Measurements from ENCODE around the gene SLC38A9. TPM values are rescaled to one million over a fixed set of nuclear protein-coding genes. Genes with fewer than 3 reads are reported as not detected.

The SLC38A9 gene
- total RNA-seq, 2 donors from 2014 or later, result 38.5 to 41.7 TPM

- TF ChIP-seq, protein P1, sequence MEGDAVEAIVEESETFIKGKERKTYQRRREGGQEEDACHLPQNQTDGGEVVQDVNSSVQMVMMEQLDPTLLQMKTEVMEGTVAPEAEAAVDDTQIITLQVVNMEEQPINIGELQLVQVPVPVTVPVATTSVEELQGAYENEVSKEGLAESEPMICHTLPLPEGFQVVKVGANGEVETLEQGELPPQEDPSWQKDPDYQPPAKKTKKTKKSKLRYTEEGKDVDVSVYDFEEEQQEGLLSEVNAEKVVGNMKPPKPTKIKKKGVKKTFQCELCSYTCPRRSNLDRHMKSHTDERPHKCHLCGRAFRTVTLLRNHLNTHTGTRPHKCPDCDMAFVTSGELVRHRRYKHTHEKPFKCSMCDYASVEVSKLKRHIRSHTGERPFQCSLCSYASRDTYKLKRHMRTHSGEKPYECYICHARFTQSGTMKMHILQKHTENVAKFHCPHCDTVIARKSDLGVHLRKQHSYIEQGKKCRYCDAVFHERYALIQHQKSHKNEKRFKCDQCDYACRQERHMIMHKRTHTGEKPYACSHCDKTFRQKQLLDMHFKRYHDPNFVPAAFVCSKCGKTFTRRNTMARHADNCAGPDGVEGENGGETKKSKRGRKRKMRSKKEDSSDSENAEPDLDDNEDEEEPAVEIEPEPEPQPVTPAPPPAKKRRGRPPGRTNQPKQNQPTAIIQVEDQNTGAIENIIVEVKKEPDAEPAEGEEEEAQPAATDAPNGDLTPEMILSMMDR (conservative IDR thresholded peaks at IDR 0.05), result no peak
- 76 to 81% methylated on average over 4 to 8 of the region's 8 CpGs for WGBS, 2 experiments (ENCODE audit: insufficient coverage in 1 of 2, insufficient read length in 1 of 2)
- Mint-ChIP-seq H3K27ac (no peak overlapping the region), H3K36me3 (ENCODE audit: low read depth) (no peaks in the 10 kb centered on the region), H3K27me3 (ENCODE audit: insufficient read depth) (no peaks in the 10 kb centered on the region), H3K9me3 (no peaks in the 10 kb centered on the region), H3K4me3 (no peak overlapping the region), H3K4me1 (peaks cover 38% of the 10 kb centered on the region)
- Histone ChIP-seq H3K27ac (ENCODE audit: low read depth, low read length) (no peak overlapping the region), H3K27me3 (ENCODE audit: control insufficient read depth, insufficient read depth, low read length, poor library complexity, severe bottlenecking) (no peaks in the 10 kb centered on the region), H3K4me1 (ENCODE audit: control insufficient read depth, insufficient read depth, low read length) (no peaks in the 10 kb centered on the region), H3K4me3 (ENCODE audit: low read length) (no peak overlapping the region), H3K9ac (ENCODE audit: extremely low read depth, low read length, poor library complexity, severe bottlenecking) (no peak overlapping the region), H3K36me3 (ENCODE audit: control insufficient read depth, insufficient read depth, low read length) (no peaks in the 10 kb centered on the region), H3K9me3 (ENCODE audit: control insufficient read depth, low read length) (no peaks in the 10 kb centered on the region)
- no peak for DNase-seq
These were observed 110.9 kb downstream of the SLC38A9 start for GRCh38 chr5:55601204-55601618.

DNA sequence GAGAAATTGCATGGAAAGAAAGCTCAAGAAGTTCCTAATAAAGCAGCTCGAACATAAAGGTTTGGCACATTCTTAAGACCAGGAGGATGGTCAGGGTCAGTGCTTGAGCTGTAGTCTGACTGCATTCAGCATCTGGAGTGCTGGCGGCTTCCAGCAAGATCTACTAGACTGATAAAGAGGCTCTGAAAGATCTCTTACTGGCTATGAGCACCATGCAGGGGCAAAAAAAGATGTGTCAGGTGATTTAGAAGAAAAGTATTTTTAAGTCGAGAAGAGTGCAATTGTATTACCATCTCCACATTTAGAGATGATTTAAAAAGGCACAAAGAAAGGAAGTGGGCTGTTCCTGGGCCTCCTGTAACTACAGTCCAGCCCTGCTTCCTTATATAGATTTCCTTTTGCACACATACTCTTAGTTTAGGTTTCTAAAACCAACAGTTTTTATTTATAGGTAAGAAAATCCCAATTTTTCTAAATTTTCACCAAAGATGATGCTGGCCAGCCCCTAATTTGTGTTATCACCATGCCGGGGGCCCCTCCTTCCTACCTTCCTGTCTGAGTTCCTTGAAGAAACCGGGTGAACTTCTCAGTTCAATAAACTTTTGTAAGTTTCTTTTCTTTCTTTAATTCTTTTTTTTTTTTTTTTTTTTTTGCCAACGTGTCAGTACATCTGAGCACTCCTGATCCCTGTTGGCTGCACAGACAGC, 111.5 kb downstream of the SLC38A9 start:
- H3K27ac Mint-ChIP-seq, result no peak overlapping the region
- H3K27me3 ChIP-seq (ENCODE audit: control insufficient read depth, insufficient read depth, low read length, poor library complexity, severe bottlenecking), result no peaks in the 10 kb centered on the region
- no peak overlapping the region for H3K27ac ChIP-seq (ENCODE audit: low read depth, low read length)
- no peaks in the 10 kb centered on the region for H3K27me3 Mint-ChIP-seq (ENCODE audit: insufficient read depth)
- WGBS, 2 experiments (ENCODE audit: insufficient coverage in 1 of 2, insufficient read length in 1 of 2), result 76 to 96% methylated on average over 3 to 6 of the region's 6 CpGs
- no peak overlapping the region for H3K9ac ChIP-seq (ENCODE audit: extremely low read depth, low read length, poor library complexity, severe bottlenecking)
- TF ChIP-seq, protein P1 (conservative IDR thresholded peaks at IDR 0.05), result no peak
- no peak overlapping the region for H3K4me3 Mint-ChIP-seq
- H3K9me3 ChIP-seq (ENCODE audit: control insufficient read depth, low read length), result no peaks in the 10 kb centered on the region
- H3K36me3 Mint-ChIP-seq (ENCODE audit: low read depth), result no peaks in the 10 kb centered on the region
- H3K9me3 Mint-ChIP-seq, result no peaks in the 10 kb centered on the region
- no peak for DNase-seq
- no peaks in the 10 kb centered on the region for H3K36me3 ChIP-seq (ENCODE audit: control insufficient read depth, insufficient read depth, low read length)
- no peak overlapping the region for H3K4me3 ChIP-seq (ENCODE audit: low read length)
- peaks cover 37% of the 10 kb centered on the region for H3K4me1 Mint-ChIP-seq
- no peaks in the 10 kb centered on the region for H3K4me1 ChIP-seq (ENCODE audit: control insufficient read depth, insufficient read depth, low read length)

- no peaks in the 10 kb centered on the region for H3K36me3 Mint-ChIP-seq (ENCODE audit: low read depth)
- no peak overlapping the region for H3K9ac ChIP-seq (ENCODE audit: extremely low read depth, low read length, poor library complexity, severe bottlenecking)
- H3K27me3 Mint-ChIP-seq (ENCODE audit: insufficient read depth), result no peaks in the 10 kb centered on the region
- no peaks in the 10 kb centered on the region for H3K9me3 ChIP-seq (ENCODE audit: control insufficient read depth, low read length)
- H3K36me3 ChIP-seq (ENCODE audit: control insufficient read depth, insufficient read depth, low read length), result no peaks in the 10 kb centered on the region
- H3K4me1 ChIP-seq (ENCODE audit: control insufficient read depth, insufficient read depth, low read length), result no peaks in the 10 kb centered on the region
- H3K4me3 Mint-ChIP-seq, result no peak overlapping the region
- no peak overlapping the region for H3K27ac Mint-ChIP-seq
- WGBS, 2 experiments (ENCODE audit: insufficient coverage in 1 of 2, insufficient read length in 1 of 2), result 93 to 100% methylated on average over 1 to 3 of the region's 3 CpGs
- DNase-seq, result no peak
- no peaks in the 10 kb centered on the region for H3K9me3 Mint-ChIP-seq
- no peaks in the 10 kb centered on the region for H3K27me3 ChIP-seq (ENCODE audit: control insufficient read depth, insufficient read depth, low read length, poor library complexity, severe bottlenecking)
- TF ChIP-seq, protein P1 (conservative IDR thresholded peaks at IDR 0.05), result no peak
- H3K4me1 Mint-ChIP-seq, result peaks cover 37% of the 10 kb centered on the region
- no peak overlapping the region for H3K4me3 ChIP-seq (ENCODE audit: low read length)
- H3K27ac ChIP-seq (ENCODE audit: low read depth, low read length), result no peak overlapping the region
These were observed 112.0 kb downstream of the SLC38A9 start for GRCh38 chr5:55600086-55600485.

Data from endodermal cell (in vitro differentiated cells).